ENCODE data around the gene HENMT1.
"Not testable (repeated sequence)": the region's sequence is repeated elsewhere in the genome, so short reads cannot be mapped to it uniquely, and the experiment has no call there.

HENMT1 gene

GRCh38 chr1:108670131-108670773, 9.4 kb upstream of the HENMT1 start:
- no peak for DNase-seq

- no peak for DNase-seq
These were observed 8.8 kb upstream of the HENMT1 start for GRCh38 chr1:108669679-108670078.

DNA sequence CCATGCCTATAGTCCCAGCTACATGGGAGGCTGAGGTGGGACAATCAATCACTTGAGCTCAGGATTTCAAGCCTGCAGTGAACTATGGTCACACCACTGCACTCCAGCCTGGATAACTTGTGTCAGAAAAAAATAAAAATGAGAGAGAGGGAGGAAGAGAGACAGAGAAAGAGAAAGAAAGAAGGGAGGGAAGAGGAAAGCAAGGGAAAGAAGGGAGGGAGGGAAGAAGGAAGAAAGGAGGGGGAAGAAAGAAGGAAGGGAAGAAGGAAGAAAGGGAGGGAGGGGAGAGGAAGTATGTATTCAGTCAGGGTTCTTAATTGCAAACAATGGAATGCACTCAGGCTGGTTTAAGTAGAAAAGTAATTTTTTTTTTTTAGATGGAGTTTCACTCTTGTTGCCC, 7.9 kb upstream of the HENMT1 start:
- no peak for DNase-seq

- DNase-seq = not testable (repeated sequence)
These were observed 6.5 kb upstream of the HENMT1 start for GRCh38 chr1:108667422-108667821.

- no peak for DNase-seq
These were observed 4.9 kb upstream of the HENMT1 start for GRCh38 chr1:108665771-108666170.

GRCh38 chr1:108665067-108665466, 4.2 kb upstream of the HENMT1 start:
- DNase-seq = no peak

- no peak for DNase-seq
These were observed 3.6 kb upstream of the HENMT1 start for GRCh38 chr1:108664481-108664880.

GRCh38 chr1:108663074-108663473, 2.2 kb upstream of the HENMT1 start:
- DNase-seq = no peak

- DNase-seq = no peak
These were observed 3.4 kb downstream of the HENMT1 start for GRCh38 chr1:108657356-108658080.

DNA sequence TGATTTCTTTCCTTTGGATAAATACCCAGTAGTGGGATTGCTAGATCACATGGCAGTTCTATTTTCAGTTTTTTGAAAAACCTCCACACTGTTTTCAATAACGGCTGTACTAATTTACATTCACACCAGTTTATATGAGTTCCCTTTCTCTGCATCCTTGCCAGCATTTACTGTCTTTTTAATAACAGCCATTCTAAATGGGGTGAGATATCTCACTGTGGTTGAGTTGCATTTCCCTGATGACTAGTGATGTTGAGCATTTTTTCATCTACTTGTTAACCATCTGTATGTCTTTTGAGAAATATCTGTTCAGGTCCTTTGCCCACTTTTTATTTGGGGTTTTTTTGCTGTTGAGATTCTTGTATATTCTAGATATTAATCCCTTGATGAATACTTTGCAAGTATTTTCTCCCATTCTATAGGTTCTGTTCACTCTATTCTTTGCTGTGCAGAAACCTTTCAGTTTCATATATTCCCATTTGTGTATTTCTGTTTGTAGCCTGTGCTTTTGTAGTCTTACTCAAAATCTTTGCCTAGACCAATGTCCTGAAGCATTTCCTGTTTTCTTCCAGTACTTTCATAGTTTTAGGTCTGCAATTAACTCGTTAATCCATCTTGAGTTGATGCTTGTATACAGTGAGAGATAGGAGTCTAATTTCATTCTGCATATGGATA, 7.3 kb downstream of the HENMT1 start:
- no peak for DNase-seq

DNA sequence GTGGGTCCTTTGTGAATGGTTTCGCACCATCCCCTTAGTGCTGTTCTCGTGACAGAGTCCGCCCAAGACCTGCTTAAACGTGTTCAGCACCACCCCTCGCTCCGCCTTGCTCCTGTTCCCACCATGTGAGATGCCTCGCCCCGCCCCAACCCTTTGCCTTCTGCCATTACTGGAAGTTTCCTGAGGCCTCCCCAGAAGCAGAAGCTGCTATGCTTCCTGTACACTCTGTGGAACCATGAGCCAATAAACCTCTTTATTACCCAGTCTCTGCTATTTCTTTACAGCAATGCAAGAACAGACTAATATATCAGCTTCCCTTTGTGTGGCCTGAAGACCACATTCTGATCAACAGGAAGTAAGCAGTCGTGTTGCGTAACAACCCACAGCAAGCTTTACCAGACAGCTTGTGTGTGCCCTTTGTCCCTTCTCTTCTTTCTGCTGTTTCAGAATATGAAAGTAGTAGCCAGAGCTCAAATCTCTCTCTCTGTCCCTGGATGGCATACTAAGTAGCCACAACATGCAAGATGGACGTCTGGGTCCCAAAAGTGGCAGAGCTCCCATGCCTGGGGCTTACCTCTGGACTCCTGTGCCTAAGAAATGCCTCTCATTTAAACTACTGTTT, 14.1 kb downstream of the HENMT1 start:
- peak; percentile 61 for DNase-seq

GRCh38 chr1:108646265-108646647, 14.6 kb downstream of the HENMT1 start:
- no peak for DNase-seq

GRCh38 chr1:108645564-108646184, 15.2 kb downstream of the HENMT1 start:
- DNase-seq = no peak

DNA sequence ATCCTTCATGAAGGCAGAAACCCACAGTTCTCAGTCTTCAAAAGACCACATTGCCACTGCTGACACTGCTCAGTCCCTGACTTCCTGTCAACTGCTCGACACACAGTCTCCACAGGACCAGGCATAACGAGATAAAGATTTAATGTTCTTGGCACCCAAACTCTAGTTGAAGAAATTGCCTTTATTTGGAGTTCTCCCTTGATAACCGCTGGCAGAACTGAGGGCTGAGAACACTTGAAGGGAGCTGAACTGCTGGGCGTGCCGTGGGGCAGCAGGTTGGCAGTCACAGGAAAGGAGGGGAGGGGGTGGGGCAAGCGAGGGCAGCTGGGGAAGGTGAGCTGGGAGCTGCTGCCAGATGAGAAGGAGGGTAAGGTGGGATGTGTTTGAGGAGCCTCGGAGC, 15.9 kb downstream of the HENMT1 start:
- DNase-seq = no peak

GRCh38 chr1:108643492-108644335, 17.2 kb downstream of the HENMT1 start:
- DNase-seq = no peak

DNA sequence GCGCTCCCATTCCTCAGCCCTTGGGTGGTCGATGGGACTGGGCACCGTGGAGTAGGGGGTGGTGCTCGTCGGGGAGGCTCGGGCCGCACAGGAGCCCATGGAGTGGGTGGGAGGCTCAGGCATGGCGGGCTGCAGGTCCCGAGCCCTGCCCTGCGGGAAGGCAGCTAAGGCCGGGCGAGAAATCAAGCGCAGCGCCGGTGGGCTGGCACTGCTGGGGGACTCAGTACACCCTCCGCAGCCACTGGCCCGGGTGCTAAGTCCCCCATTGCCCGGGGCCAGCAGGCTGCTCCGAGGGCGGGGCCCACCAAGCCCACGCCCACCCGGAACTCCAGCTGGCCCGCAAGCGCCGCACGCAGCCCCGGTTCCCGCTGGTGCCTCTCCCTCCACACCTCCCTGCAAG, 20.0 kb downstream of the HENMT1 start:
- not testable (repeated sequence) for DNase-seq

- no peak for DNase-seq
These were observed 20.9 kb downstream of the HENMT1 start for GRCh38 chr1:108639899-108640560.

DNA sequence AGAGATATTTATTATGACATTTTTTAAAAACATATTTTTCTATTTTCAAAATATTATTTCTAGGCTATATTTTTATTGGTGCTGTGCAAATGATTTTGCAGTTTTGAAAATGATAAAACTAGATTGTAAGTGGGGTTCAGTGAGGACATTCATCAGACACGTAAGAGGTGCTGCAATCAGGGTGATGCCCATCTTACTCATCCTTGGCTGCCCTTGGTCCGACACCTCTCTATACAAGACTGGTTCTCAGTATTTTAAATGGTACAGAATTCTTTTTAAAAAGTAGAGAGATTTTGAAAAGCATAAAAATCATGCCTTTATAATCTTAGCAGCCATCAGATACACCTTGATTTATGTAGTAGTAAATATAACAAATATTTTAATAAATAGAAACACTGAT, 24.0 kb downstream of the HENMT1 start:
- DNase-seq = no peak

GRCh38 chr1:108634521-108634920, 26.4 kb downstream of the HENMT1 start:
- no peak for DNase-seq

- DNase-seq = no peak
These were observed 32.2 kb downstream of the HENMT1 start for GRCh38 chr1:108628665-108629064.

- DNase-seq = no peak
These were observed 32.9 kb downstream of the HENMT1 start for GRCh38 chr1:108627951-108628350.

DNA sequence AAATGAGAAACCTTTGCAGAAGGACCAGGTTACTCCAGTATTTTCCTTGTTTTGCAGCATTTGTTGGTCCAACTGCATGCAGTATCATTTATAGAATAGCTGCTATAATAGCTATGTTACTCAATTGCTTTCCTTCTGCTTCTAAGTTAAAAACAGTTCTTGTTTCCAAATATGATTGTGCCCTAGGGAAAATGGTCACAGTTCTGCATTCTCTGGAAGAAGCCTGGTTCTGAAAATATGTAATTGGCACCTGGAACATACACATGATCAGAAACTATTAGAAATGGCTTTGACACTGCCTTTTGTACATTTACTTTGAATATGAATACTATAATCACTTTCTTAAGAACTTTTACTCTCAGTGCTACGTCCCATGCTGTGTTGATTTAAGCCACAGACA, 33.6 kb downstream of the HENMT1 start:
- no peak for DNase-seq
